ENCODE measurements around the gene RSPRY1. TPM values are rescaled to one million over a fixed set of nuclear protein-coding genes. Genes with fewer than 3 reads are reported as not detected.
"Not testable (repeated sequence)": the region's sequence is repeated elsewhere in the genome, so short reads cannot be mapped to it uniquely, and the experiment has no call there.

Gene RSPRY1
- total and polyA plus RNA-seq, 8 donors: 6.9 to 21.9 (median 18.7) TPM

DNA sequence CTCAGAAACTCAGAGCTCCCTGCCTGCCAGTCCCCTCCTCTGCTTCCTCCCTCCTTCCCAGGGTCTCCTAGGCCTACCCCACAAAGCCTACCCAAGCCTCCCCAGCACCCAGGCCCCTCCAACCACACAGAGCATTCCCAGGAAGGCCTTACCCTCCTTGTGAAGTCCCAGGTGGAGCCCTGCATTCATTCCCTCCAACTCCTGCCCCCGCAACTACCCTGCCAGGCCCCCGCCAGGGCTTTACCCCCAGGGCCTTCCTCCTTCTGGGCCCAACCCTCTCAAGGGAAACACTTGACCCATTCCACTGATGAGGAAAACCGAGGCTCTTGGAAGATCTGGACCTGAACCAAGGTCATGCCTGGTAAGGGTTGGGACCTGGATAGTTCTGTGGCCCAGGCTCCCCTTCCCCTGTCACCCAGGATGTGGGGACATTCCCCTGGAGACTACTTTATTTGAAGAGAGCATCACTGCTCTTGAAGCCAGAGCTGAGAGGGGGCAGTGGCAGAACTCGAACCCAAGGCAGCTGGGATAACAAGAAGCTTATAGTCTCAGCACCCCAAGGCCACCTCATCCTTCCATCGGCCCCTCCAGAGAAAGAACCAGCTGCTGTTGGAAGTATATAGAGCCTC lies 85.9 kb downstream of the RSPRY1 start:
- 64 to 78% methylated on average over 5 of the region's 5 CpGs for WGBS, 2 donors
- no peak overlapping the region for H3K4me3 ChIP-seq
- no peaks in the 10 kb centered on the region for H3K9me3 ChIP-seq
- DNase-seq (peak in 1 of 6 donors; percentile 20), ATAC-seq (no peak), FAIRE-seq (no peak)
- H3K36me3 ChIP-seq: no peaks in the 10 kb centered on the region
- intact Hi-C loops (cut with DNase I): no loop called here
- H3K27ac ChIP-seq: no peak overlapping the region
- H3K4me1 ChIP-seq: peaks cover 23 to 34% (median 24%) of the 10 kb centered on the region in 3 donors
- TF ChIP-seq, protein P1, sequence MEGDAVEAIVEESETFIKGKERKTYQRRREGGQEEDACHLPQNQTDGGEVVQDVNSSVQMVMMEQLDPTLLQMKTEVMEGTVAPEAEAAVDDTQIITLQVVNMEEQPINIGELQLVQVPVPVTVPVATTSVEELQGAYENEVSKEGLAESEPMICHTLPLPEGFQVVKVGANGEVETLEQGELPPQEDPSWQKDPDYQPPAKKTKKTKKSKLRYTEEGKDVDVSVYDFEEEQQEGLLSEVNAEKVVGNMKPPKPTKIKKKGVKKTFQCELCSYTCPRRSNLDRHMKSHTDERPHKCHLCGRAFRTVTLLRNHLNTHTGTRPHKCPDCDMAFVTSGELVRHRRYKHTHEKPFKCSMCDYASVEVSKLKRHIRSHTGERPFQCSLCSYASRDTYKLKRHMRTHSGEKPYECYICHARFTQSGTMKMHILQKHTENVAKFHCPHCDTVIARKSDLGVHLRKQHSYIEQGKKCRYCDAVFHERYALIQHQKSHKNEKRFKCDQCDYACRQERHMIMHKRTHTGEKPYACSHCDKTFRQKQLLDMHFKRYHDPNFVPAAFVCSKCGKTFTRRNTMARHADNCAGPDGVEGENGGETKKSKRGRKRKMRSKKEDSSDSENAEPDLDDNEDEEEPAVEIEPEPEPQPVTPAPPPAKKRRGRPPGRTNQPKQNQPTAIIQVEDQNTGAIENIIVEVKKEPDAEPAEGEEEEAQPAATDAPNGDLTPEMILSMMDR (IDR thresholded peaks at IDR 0.05): no peak
- H3K27me3 ChIP-seq: no peaks in the 10 kb centered on the region

DNA sequence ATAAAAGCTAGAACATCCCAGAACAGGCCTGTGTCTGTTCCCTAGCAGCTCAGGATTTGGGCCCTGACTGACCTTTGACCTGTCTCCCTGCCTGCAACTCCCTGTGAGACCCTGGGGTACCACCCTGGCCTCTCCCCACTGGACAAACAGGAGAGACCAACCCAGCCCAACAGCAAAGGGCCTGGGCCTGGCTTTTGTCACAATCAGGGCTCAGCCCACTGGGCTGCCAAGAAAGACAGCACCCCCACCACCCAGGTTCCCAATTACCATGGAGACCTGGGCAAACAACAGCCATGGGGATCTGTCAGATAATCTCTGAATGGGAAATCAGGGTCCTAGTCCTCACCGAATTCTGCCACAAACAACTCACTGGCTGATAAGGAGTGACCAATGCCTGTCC lies 87.2 kb downstream of the RSPRY1 start:
- Histone ChIP-seq H3K9me3 (no peaks in the 10 kb centered on the region), H3K36me3 (no peaks in the 10 kb centered on the region), H3K27me3 (no peaks in the 10 kb centered on the region), H3K4me1 (peaks cover 11 to 26% (median 12%) of the 10 kb centered on the region in 3 donors), H3K4me3 (no peak overlapping the region), H3K27ac (no peak overlapping the region)
- intact Hi-C loops (cut with DNase I): no loop called here
- no peak for FAIRE-seq
- DNase-seq: peak in 1 of 6 donors; percentile 53
- peak in 2 of 4 donors; percentile 41 to 49 for ATAC-seq
- TF ChIP-seq, protein P1 (IDR thresholded peaks at IDR 0.05): no peak
- WGBS, 2 donors: 6 to 22% methylated on average over 1 of the region's 1 CpG

DNA sequence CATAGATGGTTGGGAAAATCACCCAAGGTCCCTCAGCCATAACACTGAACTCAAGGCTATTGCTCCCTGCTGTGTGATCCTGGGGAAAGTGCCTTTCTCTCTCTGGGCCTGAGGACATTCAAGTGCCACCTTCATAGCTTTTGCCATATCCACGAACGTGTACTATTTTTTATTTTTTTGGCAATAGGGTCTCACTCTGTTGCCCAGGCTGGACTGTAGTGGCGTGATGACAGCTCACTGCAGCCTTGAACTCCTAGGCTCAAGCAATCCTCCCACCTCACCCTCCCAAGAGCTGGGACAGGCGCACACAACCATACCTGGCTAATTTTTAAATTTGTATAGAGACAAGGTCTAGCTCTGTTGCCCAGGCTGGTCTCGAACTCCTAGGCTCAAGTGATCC lies 87.7 kb downstream of the RSPRY1 start:
- H3K27me3 ChIP-seq: no peaks in the 10 kb centered on the region
- no peak for ATAC-seq
- H3K9me3 ChIP-seq: no peaks in the 10 kb centered on the region
- no peak overlapping the region for H3K4me3 ChIP-seq
- 85 to 86% methylated on average over 5 of the region's 5 CpGs for WGBS, 2 donors
- peaks cover 6 to 22% (median 8%) of the 10 kb centered on the region in 3 donors for H3K4me1 ChIP-seq
- DNase-seq: peak in 1 of 6 donors; percentile 0
- TF ChIP-seq, protein P1 (IDR thresholded peaks at IDR 0.05): no peak
- H3K27ac ChIP-seq: no peak overlapping the region
- intact Hi-C loops (cut with DNase I): no loop called here
- FAIRE-seq: no peak
- H3K36me3 ChIP-seq: no peaks in the 10 kb centered on the region

DNA sequence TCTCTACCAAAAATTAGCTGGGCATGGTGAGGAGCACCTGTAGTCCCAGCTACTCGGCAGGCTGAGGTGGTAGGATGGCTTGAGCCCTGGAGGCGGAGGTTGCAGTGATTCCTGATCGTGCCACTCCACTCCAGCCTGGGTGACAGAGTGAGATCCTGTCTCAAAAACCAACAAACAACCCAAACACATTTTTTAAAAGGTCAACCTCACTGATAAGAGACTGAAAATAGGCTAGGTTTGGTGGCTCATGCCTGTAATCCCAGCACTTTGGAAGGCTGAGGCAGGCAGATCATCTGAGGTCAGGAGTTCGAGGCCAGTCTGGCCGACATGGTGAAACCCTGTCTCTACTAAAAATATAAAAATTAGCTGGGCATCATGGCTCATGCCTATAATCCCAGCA lies 89.8 kb downstream of the RSPRY1 start:
- ATAC-seq; DNase-seq; H3K36me3 ChIP-seq; H3K27me3 ChIP-seq; intact Hi-C loops (cut with DNase I); FAIRE-seq; H3K4me3 ChIP-seq; H3K27ac ChIP-seq; H3K9me3 ChIP-seq: not testable (repeated sequence)
- WGBS, 2 donors: 58 to 61% methylated on average over 5 of the region's 5 CpGs
- H3K4me1 ChIP-seq: peaks cover 3 to 26% (median 9%) of the 10 kb centered on the region in 3 donors

DNA sequence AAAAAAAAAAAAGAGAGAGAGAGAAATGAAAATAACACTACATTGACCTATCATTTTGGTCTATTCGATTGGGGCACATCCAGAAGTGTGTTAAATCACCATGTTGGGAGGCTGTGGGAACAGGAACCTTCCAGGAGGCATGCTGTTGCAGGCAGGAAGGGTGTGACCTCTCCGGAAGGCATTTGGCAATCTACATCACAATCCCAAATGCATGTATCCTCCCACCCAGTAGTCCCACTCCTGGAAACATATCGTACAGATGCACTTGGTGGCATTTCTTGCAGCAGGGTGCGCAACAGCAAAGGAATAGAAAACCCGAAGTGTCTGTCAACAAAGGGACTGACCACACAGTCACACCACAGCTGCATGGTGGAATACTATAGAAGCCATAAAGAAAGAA lies 90.5 kb downstream of the RSPRY1 start:
- ATAC-seq (peak in 1 of 4 donors; percentile 17), DNase-seq (no peak), FAIRE-seq (no peak)
- no peaks in the 10 kb centered on the region for H3K9me3 ChIP-seq
- 70 to 76% methylated on average over 5 of the region's 5 CpGs for WGBS, 2 donors
- no peaks in the 10 kb centered on the region for H3K27me3 ChIP-seq
- no peak overlapping the region for H3K4me3 ChIP-seq
- intact Hi-C loops (cut with DNase I): no loop called here
- no peak overlapping the region for H3K27ac ChIP-seq
- TF ChIP-seq, protein P1 (IDR thresholded peaks at IDR 0.05): no peak
- H3K4me1 ChIP-seq: peaks cover 7 to 29% (median 16%) of the 10 kb centered on the region in 3 donors
- H3K36me3 ChIP-seq: no peaks in the 10 kb centered on the region

Data from pancreas (tissue), 10 donors.